ENCODE measurements around the gene GNG4.

GNG4 gene

DNA sequence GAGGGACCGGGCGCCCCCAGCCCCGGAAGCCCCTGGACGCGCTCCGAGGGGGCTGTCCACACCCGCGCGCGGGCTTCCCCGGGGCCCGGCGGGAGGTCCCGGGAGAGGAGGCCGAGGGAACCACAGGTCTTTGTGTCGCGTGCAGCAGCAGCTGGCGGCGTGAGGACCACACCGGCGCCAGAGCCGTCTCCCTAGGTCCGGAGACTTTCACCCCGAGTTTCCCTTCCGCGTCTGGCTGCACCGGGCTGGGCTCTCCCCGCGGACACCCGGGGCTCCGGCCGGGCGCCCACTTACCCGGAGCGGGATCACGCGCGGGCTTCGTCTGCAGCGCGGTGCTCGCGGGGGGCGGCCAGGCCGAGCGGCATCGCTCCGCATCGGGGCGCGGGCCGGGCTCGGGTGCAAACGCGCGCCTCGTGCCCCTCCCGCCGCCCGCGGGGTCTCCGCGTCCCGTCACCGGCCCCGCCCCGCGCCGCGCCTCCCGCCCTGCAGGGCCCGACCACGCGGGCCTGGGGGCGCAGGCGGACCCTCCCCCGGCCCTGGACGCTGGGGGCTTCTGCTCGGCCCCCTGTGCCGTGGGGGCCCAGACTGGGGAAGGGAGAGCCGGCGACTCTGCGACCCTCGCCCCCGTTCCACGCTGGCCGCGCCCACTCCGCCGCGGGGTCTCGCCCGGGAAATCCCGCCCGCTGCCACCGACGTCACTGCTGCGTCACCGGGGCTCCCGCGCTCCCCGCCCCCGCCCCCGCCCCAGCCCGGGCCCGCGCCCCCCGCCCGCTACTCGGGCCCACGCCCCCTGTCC, at the start of gene GNG4:
GNG4 (minus strand) TSS at position 417 of the 796 bp plus-strand sequence. CDS start 65,946 bp downstream, outside the sequence.
- no peak for DNase-seq

DNA sequence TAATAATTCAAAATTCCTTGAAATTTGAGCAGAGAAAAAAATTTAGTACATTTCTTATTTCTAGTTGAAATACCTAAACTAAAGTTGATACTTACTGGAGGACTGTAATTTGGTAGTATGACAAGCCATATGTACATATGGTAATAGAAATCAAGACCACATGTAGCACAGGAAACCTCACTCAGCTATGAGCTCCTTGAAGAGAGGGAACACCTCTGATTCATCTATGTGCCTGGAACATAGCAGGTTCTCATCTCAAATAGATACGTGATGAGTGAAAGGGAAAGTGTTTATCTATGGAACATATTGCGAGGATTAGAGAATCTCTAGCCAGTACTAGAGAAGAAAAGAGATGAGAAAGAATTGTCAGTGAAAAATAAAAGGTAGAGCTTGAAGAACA, 47.9 kb upstream of the GNG4 start:
- no peak for DNase-seq

DNA sequence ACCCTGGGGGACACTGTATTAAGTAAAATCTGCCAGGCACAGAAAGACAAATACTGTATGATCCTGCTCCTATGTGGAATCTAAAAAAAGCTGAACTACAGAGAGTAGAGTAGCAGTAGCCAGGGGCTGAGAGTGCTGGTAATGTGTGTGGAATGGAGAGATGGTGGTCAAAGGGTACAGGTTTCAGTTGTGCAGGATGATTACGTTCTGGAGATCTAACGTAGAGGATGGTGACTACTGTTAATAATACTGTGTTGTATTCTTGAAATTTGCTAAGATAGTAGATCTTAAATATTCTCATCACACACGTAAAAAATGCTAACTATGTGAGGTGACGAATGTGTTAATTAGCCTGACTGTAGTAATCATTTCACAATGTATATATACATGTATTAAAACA, 39.8 kb upstream of the GNG4 start:
- no peak for DNase-seq

DNA sequence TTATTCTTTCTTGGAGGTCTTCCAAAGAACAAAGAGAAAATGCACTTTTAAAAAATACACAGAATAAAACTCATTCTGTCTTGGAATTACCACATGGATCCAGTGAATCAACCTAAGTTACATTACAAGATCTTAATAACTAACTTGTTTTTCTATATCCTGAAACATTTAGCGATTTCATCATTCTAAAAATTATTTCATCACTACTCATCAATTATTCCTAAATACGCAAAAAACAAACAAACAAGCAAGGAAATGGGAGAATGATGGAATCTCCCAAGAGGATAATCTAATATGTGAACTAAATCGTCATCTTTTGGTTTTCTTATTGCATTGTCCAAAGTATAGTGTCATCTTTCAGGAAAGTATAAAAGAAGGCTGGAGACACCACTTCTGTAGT, 38.5 kb upstream of the GNG4 start:
- DNase-seq = no peak

DNA sequence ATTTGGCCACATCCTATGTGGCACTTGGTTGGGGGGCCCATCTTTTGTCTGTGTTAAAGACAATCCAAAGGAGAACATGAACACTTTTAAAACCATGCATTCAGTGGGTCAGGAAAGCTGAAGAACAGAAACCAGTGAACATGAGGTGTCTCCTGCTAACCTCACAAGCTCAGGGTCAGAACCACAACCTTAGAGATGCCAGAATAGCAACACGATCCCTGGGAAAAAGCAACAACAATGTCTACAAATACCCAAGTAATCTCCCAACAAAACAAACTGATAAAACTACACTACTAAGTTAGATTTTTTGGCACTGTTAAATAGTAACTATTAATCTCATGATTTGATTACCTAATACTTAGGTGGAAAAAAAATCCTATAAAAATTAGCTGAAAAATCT, 34.1 kb upstream of the GNG4 start:
- DNase-seq = no peak

DNA sequence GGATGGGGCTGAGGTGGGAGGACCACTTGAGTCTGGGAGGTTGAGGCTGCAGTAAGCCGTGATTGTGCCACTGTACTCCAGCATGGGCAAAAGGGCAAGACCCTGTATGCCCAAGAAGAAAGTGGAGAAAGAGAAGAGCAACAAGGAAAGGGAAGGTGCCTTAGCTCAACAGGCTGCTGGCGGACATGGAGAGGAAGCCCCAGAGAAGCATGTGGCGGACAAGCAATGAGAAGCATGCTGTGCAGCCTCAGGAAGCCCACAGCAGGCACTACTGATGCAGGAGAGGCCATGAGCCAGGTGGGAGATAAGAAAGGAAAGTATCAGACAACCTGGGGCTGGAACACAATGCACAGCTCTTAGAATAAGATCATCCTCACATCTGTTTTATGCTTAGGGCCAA, 32.6 kb upstream of the GNG4 start:
- DNase-seq = no peak

DNA sequence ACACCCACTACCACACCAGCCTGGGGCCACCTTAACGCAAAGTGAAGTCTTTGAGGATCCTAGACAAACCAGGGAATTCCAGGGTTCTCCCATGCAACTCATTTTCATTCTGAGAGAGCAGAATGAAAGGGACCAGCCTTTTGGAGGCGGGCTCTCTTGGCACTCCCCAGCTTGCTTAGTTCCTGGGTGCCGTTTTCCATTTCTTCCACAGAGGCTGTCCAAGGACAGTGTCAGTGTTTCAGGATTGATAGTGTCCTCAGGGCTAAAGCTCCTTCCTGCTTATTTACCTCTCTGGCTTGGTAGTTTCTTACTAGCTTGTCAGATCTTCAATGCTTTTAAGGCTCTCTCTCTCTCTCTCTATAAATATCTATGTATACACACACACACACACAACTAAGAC, 30.1 kb upstream of the GNG4 start:
- DNase-seq = no peak

DNA sequence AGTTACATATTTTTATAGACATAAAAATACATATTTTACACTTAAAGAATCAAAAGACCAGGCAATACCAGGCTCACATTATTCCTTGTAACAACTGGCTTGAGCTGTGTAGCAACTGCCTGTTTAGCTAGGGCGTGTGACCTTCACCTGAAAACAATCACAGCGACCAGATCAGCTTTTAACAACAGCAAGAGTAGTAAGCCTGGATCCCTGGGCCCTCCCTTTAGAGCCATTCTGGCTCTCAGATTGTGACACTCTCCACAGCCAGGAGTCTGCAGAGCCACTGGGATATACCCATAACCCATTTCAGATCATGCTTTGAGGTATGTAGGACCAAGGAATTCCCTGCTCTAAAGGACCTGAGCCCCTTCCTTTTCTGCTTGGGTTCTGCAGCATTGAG, 29.4 kb upstream of the GNG4 start:
- no peak for DNase-seq

DNA sequence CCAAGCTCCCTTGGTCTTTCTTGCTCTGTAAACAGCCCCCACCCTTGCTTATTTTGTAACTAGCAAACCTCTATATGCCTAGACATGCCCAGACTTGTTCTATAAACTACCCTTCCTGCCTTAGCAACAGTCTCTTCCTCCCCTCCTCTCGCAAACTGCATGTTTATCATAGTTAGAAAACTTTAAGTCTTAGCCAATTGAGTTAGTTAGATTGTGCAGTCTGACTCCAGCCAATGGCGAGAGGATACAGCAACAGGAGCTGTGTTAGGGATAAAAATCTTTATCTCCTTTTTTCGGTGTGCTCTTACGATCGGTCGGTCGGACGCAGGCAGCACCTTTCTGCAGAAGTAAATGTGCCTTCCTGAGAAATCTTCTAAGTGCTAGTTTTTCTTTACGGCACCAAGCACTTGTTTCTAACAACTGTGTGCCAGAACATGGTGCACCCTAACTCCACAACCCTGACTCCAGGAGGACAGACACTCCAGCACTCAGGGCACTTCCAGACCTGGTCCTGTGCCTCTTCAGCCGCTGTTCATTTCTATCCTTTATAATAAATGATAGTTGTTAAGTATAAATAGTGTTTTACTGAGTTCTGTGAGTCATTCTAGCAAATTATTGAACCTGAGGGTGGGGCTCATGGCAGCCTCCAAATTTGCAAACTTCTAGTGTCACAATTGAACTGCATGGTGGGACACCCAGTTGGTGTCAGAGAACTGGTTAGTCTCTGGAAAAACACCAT, 25.7 kb upstream of the GNG4 start:
- DNase-seq = no peak

DNA sequence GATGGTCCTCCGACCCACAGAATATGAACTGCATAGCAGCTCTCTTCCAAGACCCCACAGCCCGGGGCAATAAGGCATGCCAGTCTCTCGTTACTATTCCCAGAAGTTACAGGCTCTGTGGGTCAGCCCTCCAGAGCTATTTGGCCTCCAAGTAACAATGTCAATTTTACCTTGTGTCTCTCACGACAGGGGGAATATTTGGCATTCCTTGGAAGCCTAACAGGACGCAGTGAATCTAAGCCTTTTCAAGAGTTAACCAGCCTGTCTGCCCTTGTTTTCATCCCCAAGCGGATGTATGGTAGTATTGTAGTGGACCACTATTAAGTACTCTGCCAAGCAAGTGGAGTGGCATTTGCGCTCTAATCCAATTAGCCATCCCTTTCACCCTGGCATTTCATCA, 24.4 kb upstream of the GNG4 start:
- DNase-seq = no peak

DNA sequence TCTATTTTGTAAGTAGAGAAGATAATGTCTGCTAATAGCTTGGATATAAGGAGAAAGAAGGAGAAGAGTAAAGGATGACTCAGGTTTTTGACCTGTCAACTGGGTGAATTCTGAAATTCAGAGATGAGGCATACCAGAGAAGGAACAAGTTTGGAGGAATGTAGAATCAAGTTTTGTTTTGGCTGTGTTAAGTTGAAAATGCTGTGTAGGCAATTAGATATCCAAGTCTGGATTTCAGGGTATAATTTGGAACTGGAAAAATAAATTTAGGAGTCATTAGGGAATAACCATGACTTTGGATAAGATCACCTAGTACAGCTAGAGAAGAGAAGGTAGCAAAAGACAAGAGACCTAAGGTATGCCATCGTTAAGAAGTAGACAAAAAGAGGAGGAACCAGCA, 22.4 kb upstream of the GNG4 start:
- no peak for DNase-seq

DNA sequence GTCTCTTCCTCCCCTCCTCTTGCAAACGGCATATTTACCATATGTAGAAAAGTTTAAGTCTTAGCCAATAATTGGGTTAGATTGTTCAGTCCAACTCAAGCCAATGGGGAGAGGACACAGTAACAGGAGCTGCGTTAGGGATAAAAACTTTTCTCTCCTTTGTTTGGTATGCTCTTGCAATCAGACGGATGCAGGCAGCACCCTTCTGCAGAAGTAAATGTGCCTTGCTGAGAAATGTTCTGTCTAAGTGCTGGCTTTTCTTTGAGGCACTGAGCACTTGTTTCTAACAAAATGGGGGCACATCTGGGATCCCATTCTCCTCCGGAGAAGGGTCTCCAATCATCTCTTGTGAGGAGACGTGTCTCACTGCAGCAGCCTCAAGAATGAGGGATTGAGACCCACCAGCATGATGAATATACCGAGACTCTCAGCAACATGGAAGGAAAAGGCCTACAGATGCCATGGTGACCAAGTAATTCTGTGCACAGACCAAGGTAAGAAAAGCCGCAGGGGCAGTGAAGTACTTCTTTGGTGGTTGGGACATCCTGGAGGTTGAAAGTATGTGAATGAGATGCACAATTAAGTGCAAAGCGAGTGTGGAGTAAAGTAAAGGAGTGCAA, 20.7 kb upstream of the GNG4 start:
- DNase-seq = no peak

DNA sequence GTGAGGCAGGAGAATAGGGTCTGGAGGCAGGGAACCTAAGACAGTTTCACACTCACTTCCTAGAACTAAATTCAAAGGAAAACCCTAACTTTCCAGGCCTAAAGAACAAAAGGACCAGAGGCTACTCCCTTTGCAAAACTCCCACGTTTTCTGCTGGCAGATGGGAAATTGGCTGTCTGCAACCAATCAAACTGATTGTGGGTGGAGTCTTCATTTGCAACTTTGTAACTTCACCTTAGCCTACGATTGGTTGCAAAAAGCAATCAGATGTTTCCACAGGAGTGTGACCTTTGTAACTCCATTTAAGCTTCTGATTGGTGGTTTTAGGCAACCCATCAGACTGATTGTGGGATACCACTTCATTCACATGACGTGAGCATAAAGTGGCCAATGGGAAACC, 19.7 kb upstream of the GNG4 start:
- DNase-seq = no peak

DNA sequence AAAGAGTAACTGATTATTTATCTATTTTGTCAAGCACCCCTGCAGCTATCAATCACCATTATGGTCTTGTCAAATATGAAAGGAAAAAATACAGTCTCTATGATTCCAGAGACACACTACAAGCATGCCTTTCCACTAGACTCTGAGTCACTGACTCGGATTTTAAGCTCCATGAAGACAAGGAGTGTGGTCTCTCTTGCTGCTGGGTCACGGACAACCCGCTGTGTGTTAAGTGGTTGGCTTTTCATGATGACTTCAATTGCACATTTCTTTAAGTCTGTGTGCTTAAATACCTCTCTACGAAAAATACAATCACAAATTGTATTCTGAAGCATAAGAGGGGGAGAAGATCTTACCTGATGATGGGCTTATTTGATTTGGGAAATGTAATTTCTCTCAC, 14.0 kb upstream of the GNG4 start:
- DNase-seq = no peak

DNA sequence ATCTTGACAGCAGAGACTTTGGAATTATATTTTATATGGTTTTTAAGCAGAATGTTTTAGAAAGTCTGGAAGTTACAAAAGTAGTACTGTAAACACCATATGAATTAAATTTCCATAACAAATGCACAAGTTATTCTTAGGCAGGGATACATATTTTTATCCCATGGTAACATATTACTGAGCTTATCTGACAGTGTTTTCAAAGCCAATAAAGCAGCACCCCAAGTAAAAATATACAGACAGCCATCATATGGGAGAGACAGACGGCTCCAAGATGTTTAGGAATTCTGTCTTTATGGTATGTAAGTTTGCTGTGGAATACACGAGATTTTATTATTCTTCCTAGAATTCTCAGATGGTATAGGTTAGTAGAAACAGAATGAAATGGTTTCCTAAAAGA, 12.0 kb upstream of the GNG4 start:
- no peak for DNase-seq

DNA sequence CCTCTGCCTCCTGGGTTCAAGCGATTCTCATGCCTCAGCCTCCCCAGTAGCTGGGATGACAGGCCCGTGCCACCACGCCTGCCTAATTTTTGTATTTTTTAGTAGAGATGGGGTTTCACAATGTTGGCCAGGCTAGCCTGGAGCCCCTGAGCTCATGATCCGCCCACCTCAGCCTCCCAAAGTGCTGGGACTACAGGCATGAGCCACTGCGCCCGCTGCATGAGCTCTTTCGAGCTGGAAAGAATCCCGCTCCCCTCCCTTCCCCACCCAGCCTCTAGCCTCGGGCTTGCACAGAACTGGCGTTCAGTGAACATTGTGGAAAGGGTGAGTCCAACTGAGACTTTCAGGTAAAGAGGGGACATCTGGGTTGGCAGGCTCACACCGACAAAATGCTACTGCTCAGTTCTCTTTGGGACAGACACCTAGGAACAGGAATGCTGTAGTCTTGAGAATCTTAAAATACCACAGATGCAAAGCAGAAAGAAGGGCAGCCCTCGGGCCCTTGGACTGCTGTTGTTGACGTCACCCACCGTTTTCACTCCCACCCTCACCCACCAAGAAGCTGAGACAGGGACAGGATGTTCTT, 9.7 kb upstream of the GNG4 start:
- DNase-seq = no peak

DNA sequence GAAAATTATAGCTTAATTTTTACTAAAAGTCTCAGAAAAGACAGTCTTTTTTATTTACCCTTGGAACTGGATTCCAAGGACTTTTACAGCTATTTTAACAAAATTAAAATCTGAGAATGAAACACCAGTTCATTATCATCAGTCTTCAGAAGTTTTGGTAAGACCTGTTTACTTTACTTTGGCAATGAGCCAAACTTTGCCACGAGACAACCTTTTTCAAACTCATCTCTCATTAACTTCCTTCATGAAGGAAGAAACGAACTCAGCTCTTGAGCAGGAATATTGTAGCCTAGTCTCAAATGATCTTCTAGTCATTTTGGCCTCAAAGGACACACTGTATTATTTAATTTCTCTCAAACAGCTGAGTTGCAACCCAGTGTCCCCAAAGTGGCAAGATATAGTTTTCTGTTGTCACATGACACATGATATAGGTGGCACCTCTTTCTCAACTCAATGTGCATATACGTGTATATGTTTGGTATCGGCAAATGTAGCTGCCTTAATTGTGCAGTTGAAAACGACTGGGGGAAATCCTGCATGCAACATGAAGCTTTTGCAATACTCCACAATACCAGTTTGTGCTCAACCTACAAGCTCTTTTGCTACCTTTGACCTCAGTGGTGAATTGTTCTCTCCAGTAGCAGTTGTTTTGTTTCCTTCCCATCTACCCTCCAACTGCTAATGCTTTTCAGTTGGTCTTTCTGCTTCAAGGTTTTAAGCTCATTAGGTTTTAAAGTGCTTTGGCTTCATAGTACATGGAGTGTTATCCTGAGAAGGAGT, 8.4 kb upstream of the GNG4 start:
- no peak for DNase-seq

DNA sequence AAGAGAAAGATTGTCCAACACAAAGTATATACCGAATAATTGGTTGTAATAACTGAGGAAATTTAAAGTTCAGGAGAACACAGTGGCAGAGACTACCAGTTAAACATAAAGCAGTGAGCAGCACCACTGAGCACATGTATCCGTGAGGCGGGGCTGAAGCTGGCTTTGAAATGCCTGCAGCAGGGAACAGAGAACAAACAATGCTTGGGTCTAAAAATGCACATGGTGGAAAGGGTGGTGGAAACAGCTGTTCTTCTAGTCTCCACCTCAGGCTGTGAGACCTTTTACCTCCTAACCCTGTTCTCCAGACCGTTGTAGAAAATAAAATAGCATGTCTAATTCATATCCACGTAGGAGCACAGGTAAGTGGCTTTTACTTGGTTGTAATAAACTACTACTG, 7.7 kb upstream of the GNG4 start:
- no peak for DNase-seq

DNA sequence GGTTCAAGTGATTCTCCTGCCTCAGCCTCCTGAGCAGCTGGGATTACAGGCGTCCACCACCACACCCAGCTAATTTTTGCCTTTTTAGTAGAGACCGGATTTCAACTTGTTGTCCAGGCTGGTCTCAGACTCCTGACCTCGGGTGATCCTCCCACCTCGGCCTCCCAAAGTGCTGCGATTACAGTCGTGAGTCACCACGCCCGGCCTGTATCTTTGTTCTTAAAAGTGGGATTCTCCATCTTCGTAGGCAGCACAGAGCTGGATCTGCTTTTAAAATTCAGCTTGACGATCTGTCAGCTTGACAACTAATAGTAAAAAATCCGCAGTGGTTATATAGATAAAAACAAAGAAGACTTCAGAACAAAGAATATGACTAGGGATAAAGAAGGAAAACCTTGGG, 2.8 kb upstream of the GNG4 start:
- no peak for DNase-seq

DNA sequence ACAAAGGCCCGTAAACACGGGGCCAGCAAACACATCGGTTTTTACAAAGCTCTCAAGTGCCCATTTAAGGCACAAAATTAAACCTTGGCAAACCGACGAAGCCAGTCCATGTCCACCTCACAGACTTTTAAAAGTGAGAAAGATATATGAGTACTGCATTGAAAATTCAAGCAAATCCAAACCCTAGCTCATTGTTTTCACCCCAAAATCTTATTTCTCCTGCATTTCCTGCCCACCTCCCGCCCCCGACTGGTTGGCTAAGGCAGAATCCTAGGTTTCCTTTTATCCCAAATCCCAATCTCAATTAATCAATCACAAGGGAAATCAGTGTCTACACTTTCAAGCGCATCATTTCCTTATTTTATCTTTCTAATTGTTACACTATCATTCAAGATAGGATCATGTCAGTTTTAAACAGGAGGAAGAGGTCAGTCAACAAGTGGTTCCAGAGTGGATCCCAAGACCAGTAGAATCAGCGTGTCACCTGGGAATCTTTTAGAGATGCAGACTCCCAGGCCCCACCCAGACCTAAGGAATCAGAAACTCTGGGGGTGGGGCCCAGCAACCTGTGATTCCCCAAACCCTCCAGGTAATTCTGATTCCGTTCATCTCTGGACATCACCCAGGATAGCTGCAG, 1.7 kb upstream of the GNG4 start:
- no peak for DNase-seq

DNA sequence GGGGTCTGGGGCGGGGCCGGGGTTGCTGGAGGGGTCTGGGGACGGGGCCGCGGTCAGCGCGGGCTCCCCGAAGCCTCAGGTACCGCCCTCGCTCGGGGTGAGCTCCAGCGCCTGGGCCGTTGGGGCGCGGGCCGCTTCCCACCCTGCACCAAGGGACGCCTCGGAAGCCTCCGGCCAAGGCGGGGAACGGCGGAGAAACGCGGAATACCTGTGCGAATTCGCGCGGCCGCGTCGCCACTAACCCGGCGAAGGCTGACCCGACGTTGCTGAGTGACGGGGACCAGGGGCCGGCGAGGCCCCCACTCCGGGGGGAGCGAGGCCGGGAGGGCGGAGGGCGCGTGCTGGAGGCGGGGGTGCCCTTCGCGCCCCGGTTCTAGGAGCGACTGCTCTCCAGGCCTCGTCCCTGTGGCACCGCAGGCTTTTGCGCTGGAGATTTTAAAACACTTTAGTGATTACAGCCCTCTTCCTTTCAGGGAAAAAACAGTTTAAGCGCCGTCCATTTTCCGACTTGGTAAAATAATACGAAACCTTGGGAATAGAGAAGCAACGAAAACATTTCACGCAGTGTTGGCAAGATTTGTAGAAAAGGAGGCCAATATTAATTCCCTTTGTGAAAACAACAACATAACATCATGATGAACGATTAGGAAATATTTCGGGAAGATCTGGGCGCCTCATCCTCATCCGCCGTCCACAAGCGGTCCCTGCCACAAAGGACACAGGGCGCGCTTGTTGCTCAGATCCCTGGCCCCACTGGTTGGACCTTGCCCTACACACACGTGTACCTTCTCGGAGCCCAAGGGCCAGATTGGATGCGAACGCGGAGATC, 971 bp upstream of the GNG4 start:
- no peak for DNase-seq

DNA sequence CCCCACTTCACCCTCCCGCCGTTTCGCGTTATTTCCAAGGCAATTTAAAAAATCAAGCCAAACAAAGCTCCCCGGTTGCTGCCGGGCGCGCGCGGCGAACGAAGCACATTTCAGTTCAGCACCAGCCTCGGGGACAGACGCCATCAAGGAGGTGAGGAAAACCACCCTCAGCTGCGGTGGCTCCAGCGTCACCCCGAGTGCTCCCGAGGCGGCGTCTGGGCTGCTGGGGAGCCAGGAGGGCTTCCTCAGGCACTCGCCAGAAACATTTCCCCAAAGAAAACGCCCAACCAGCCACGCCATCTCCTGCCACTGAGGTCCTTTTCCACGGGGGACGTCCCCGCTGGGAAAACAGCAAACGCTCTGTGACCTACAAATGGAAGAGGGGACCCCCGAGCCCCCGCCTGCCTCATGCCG, 623 bp downstream of the GNG4 start:
- DNase-seq = peak; percentile 48

All from stimulated activated CD4-positive, alpha-beta T cell treated with anti-CD3 and anti-CD28 coated beads, Interleukin-12 subunit alpha, Interleukin-12 subunit beta, amount 100 ng/mL, for 4 hours (primary cell).